ENCODE results near the gene GSAP.

DNA sequence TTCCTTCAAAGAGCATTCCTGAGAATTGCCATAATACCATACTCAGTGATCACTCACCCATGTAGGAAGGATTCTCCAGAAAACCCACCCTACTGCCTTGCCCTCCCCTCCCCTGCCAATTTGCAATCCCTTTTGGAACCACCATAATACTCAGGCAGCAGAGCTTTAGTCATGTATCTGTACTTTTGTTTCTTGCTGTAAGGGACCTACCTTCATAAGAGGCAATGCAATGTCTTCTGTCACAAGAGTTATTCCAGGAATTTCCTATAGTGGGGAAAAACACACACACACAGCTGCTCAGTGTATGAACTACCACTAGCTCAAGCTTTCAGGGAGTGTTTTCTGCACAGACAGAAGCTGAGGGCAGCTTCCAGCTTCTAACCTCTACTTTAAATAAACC, 67.0 kb downstream of the GSAP start:
- TF ChIP-seq, protein P1, sequence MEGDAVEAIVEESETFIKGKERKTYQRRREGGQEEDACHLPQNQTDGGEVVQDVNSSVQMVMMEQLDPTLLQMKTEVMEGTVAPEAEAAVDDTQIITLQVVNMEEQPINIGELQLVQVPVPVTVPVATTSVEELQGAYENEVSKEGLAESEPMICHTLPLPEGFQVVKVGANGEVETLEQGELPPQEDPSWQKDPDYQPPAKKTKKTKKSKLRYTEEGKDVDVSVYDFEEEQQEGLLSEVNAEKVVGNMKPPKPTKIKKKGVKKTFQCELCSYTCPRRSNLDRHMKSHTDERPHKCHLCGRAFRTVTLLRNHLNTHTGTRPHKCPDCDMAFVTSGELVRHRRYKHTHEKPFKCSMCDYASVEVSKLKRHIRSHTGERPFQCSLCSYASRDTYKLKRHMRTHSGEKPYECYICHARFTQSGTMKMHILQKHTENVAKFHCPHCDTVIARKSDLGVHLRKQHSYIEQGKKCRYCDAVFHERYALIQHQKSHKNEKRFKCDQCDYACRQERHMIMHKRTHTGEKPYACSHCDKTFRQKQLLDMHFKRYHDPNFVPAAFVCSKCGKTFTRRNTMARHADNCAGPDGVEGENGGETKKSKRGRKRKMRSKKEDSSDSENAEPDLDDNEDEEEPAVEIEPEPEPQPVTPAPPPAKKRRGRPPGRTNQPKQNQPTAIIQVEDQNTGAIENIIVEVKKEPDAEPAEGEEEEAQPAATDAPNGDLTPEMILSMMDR (IDR thresholded peaks at IDR 0.05; ENCODE audit: poor library complexity, severe bottlenecking) = no peak
- TF ChIP-seq POLR2AphosphoS5 (IDR thresholded peaks at IDR 0.05) (no peak), EZH2 (IDR thresholded peaks at IDR 0.05; ENCODE audit: borderline replicate concordance, insufficient read depth, low read length, poor library complexity, severe bottlenecking) (no peak), RAD21 (conservative IDR thresholded peaks at IDR 0.05) (no peak), REST (IDR thresholded peaks at IDR 0.05; ENCODE audit: borderline replicate concordance) (no peak)
